Left kidney (tissue), 2 donors: Measurements from ENCODE around the gene RNF14. TPM values are rescaled to one million over a fixed set of nuclear protein-coding genes. Genes with fewer than 3 reads are reported as not detected.
"Not testable (repeated sequence)": the region's sequence is repeated elsewhere in the genome, so short reads cannot be mapped to it uniquely, and the experiment has no call there.

Experiments used
- DNase-seq: peaks from one replicate; pipeline ENCODE4 v3.0.0-alpha.2; 2013
- polyA plus RNA-seq: library from polyadenylated mRNA; unstranded; fragments of 120-200 nt; gene quantifications from one replicate; pipeline ENCODE4 v1.2.1, GENCODE V29; 2013; ENCODE audit not compliant: insufficient read length

Gene RNF14
- polyA plus RNA-seq, 1 donor, result 66.6 TPM

GRCh38 chr5:142013734-142014521 is 45.0 kb downstream of the RNF14 start:
- DNase-seq, result no peak

- no peak for DNase-seq
These were observed 46.1 kb downstream of the RNF14 start for GRCh38 chr5:142014911-142015584.

GRCh38 chr5:142015781-142016533 is 47.1 kb downstream of the RNF14 start:
- DNase-seq, result no peak

- no peak for DNase-seq
These were observed 47.7 kb downstream of the RNF14 start for GRCh38 chr5:142016556-142016955.

GRCh38 chr5:142017832-142018427 is 49.0 kb downstream of the RNF14 start:
- DNase-seq, result no peak

GRCh38 chr5:142020122-142020659 is 51.3 kb downstream of the RNF14 start:
- DNase-seq, result no peak

- no peak for DNase-seq
These were observed 54.9 kb downstream of the RNF14 start for GRCh38 chr5:142023836-142024235.

GRCh38 chr5:142024771-142025304 is 55.9 kb downstream of the RNF14 start:
- DNase-seq, result peak; percentile 88

- DNase-seq, result no peak
These were observed 56.7 kb downstream of the RNF14 start for GRCh38 chr5:142025637-142026036.

GRCh38 chr5:142032150-142032549 is 63.2 kb downstream of the RNF14 start:
- no peak for DNase-seq

GRCh38 chr5:142032747-142033631 is 64.1 kb downstream of the RNF14 start:
- no peak for DNase-seq

GRCh38 chr5:142033632-142034567 is 65.0 kb downstream of the RNF14 start:
- not testable (repeated sequence) for DNase-seq

- DNase-seq, result no peak
These were observed 66.1 kb downstream of the RNF14 start for GRCh38 chr5:142034994-142035393.

- DNase-seq, result no peak
These were observed 68.0 kb downstream of the RNF14 start for GRCh38 chr5:142036918-142037317.

GRCh38 chr5:142037599-142037998 is 68.7 kb downstream of the RNF14 start:
- not testable (repeated sequence) for DNase-seq

- DNase-seq, result no peak
These were observed 69.8 kb downstream of the RNF14 start for GRCh38 chr5:142038735-142039134.
